NCI-H524 treated with DMSO at 0.1 percent for 48 hours (cell line): ENCODE data around the gene ARF5.
"Not testable (repeated sequence)": the region's sequence is repeated elsewhere in the genome, so short reads cannot be mapped to it uniquely, and the experiment has no call there.

ENCODE experiments used
- DNase-seq: peaks from one replicate; lab custom pipeline; 2025; lab: John Stamatoyannopoulos, UW

The ARF5 gene

GRCh38 chr7:127588019-127588696 is at the start of gene ARF5:
Gene ARF5 (plus strand): TSS chr7:127588411. CDS start chr7:127588499, 88 bp downstream.
- DNase-seq, result no peak

- no peak for DNase-seq
These were observed 49.1 kb upstream of the ARF5 start for GRCh38 chr7:127539116-127539515.

- not testable (repeated sequence) for DNase-seq
These were observed 47.8 kb upstream of the ARF5 start for GRCh38 chr7:127540461-127540860.

GRCh38 chr7:127541548-127541947 is 46.7 kb upstream of the ARF5 start:
- no peak for DNase-seq

GRCh38 chr7:127546313-127546712 is 41.9 kb upstream of the ARF5 start:
- no peak for DNase-seq

GRCh38 chr7:127550247-127550646 is 38.0 kb upstream of the ARF5 start:
- no peak for DNase-seq

- no peak for DNase-seq
These were observed 36.3 kb upstream of the ARF5 start for GRCh38 chr7:127551941-127552340.

GRCh38 chr7:127556404-127556803 is 31.8 kb upstream of the ARF5 start:
- DNase-seq, result no peak

GRCh38 chr7:127557803-127558202 is 30.4 kb upstream of the ARF5 start:
- DNase-seq, result no peak

- DNase-seq, result no peak
These were observed 22.0 kb upstream of the ARF5 start for GRCh38 chr7:127566242-127566641.

GRCh38 chr7:127568034-127568433 is 20.2 kb upstream of the ARF5 start:
- not testable (repeated sequence) for DNase-seq

GRCh38 chr7:127571741-127572505 is 16.3 kb upstream of the ARF5 start:
- DNase-seq, result no peak

- no peak for DNase-seq
These were observed 10.1 kb upstream of the ARF5 start for GRCh38 chr7:127578036-127578684.

GRCh38 chr7:127578711-127579275 is 9.4 kb upstream of the ARF5 start:
- DNase-seq, result no peak

GRCh38 chr7:127580612-127581011 is 7.6 kb upstream of the ARF5 start:
- no peak for DNase-seq

- no peak for DNase-seq
These were observed 6.5 kb upstream of the ARF5 start for GRCh38 chr7:127581716-127582115.

- DNase-seq, result no peak
These were observed 5.8 kb upstream of the ARF5 start for GRCh38 chr7:127582361-127582760.

GRCh38 chr7:127584648-127585043 is 3.6 kb upstream of the ARF5 start:
- no peak for DNase-seq

- DNase-seq, result peak; percentile 40
These were observed 2.9 kb upstream of the ARF5 start, which contains the start of gene GCC1 for GRCh38 chr7:127585044-127585953. Gene GCC1 (minus strand): TSS chr7:127585596. CDS start chr7:127585182, 414 bp downstream.

- no peak for DNase-seq
These were observed 1.9 kb upstream of the ARF5 start for GRCh38 chr7:127586346-127586745.

- no peak for DNase-seq
These were observed 570 bp upstream of the ARF5 start for GRCh38 chr7:127587663-127588018.
